HG03439 (cell line): ENCODE measurements around the gene SOCS6.
"Not testable (repeated sequence)": the region's sequence is repeated elsewhere in the genome, so short reads cannot be mapped to it uniquely, and the experiment has no call there.

Experiments
- ATAC-seq: cut with Tn5 transposase; IDR thresholded peaks from one replicate; pipeline ENCODE4 v1.9.1; 2021; ENCODE audit warnings: mild to moderate bottlenecking, moderate library complexity; ENCODE audit not compliant: unreplicated experiment

SOCS6 gene

GRCh38 chr18:70321616-70322015 lies 32.8 kb downstream of the SOCS6 start:
- ATAC-seq, result no peak

- no peak for ATAC-seq
These were observed 33.5 kb downstream of the SOCS6 start for GRCh38 chr18:70322385-70322784.

- no peak for ATAC-seq
These were observed 34.1 kb downstream of the SOCS6 start for GRCh38 chr18:70322928-70323327.

GRCh38 chr18:70324897-70325296 lies 36.1 kb downstream of the SOCS6 start:
- ATAC-seq, result no peak

- ATAC-seq, result no peak
These were observed 37.4 kb downstream of the SOCS6 start for GRCh38 chr18:70326255-70326654.

- ATAC-seq, result no peak
These were observed 39.3 kb downstream of the SOCS6 start for GRCh38 chr18:70328169-70328568.

GRCh38 chr18:70329071-70329470 lies 40.2 kb downstream of the SOCS6 start:
- no peak for ATAC-seq

- ATAC-seq, result no peak
These were observed 42.0 kb downstream of the SOCS6 start for GRCh38 chr18:70330887-70331286.

- no peak for ATAC-seq
These were observed 42.7 kb downstream of the SOCS6 start for GRCh38 chr18:70331456-70332097.

GRCh38 chr18:70332694-70333093 lies 43.8 kb downstream of the SOCS6 start:
- ATAC-seq, result no peak

GRCh38 chr18:70333316-70333715 lies 44.5 kb downstream of the SOCS6 start:
- no peak for ATAC-seq

GRCh38 chr18:70333757-70334156 lies 44.9 kb downstream of the SOCS6 start:
- ATAC-seq, result no peak

GRCh38 chr18:70334264-70334663 lies 45.4 kb downstream of the SOCS6 start:
- no peak for ATAC-seq

- no peak for ATAC-seq
These were observed 46.0 kb downstream of the SOCS6 start for GRCh38 chr18:70334728-70335329.

- no peak for ATAC-seq
These were observed 47.3 kb downstream of the SOCS6 start for GRCh38 chr18:70335892-70336726.

- no peak for ATAC-seq
These were observed 48.5 kb downstream of the SOCS6 start for GRCh38 chr18:70337139-70337972.

- no peak for ATAC-seq
These were observed 50.0 kb downstream of the SOCS6 start for GRCh38 chr18:70338890-70339289.

- no peak for ATAC-seq
These were observed 51.1 kb downstream of the SOCS6 start for GRCh38 chr18:70339915-70340314.

GRCh38 chr18:70348481-70348880 lies 59.6 kb downstream of the SOCS6 start:
- ATAC-seq, result not testable (repeated sequence)

GRCh38 chr18:70349316-70349715 lies 60.5 kb downstream of the SOCS6 start:
- no peak for ATAC-seq

GRCh38 chr18:70354080-70354479 lies 65.2 kb downstream of the SOCS6 start:
- no peak for ATAC-seq
